Activated CD8-positive, alpha-beta memory T cell treated with anti-CD3 and anti-CD28 coated beads for 24 hours (primary cell): ENCODE measurements around the gene ZNF474.

Experiments used
- DNase-seq: peaks from one replicate; pipeline ENCODE4 v3.0.0-alpha.2; 2020

ZNF474 gene

DNA sequence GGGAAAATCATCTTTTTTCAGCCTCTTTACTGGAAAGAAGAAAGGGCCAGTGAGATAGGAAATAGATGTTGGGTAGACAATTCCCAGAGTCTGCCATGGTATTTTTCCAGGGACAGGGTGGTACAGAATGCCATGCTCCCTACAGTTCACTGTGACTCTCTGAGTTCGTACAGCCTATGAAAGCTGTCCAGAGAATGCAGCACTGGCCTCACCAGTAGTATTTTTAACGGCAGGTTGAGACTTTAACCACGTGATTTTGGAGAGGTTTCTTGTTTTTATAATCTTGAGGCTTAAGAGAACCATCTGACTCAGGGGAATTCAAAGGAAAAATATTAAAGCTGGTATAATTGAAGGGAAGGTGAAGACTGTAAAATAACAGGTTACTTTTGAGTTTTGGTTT is 10.1 kb upstream of the ZNF474 start:
- no peak for DNase-seq

DNA sequence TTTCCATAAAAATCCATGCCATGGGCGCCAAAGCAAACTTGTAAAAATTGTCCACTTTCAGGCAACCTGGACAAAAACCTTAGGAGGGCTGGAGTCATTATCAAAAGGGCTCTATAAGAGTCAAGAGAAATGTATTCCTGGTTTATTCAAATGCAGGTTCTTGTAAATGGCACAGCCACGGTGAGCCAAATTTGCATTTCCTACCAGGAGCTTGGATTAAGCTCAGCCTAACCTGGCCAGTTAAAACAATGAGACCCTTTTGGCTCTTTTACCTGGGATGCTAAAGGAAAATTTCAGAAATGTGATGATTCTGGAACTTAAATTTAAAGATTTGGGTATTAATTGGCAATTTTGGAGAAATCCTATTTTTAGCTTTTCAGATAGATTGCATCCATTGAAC is 8.9 kb upstream of the ZNF474 start:
- no peak for DNase-seq

GRCh38 chr5:122120957-122121356 is 8.4 kb upstream of the ZNF474 start:
- DNase-seq, result no peak

DNA sequence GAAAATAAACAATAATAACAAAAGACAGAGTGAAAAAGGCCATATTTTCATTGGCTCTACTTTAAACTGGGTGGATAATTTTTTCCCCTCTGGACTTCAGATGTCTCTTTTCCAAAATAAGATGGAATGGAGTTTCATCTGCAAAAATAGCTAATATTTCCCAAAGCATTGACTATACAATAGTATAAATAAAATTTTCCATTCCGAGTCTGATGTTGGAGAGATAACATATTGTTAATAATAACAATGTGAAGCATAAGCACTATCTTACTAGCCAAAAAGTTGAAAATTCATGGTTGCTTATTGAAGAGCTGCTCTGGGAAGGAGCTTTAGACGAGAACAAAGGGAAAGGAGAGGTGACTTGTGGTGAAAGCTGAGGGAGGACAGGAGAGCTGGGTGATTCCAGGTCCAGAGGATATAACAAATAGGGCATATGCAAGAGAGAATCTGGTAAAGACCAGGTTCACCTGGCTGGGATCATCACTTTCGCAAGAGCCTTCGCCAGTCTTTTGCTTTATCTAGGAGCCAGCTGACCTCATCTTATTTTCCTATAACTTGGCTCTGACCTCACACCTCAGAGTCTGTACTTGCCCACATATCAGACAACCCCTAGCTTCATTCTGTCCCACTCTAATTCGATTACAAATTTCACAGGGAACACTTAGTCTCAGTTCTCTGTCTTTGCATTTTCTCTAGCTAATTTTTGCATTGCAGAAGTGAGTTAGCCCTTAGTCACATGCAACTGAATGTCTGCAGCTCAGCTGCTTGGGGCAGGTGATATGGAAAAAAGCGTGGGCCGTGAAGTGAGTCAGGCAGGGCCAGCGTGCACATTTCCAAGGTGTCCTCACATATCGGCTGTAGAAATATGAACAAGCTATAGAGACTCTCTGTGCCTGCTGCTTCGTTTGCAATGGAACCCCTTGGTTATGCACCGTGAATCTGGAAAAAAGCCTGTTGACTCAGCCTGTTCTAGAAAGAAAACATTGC is 7.6 kb upstream of the ZNF474 start:
- no peak for DNase-seq

- no peak for DNase-seq
Measured at GRCh38 chr5:122124766-122125165, 4.6 kb upstream of the ZNF474 start.

DNA sequence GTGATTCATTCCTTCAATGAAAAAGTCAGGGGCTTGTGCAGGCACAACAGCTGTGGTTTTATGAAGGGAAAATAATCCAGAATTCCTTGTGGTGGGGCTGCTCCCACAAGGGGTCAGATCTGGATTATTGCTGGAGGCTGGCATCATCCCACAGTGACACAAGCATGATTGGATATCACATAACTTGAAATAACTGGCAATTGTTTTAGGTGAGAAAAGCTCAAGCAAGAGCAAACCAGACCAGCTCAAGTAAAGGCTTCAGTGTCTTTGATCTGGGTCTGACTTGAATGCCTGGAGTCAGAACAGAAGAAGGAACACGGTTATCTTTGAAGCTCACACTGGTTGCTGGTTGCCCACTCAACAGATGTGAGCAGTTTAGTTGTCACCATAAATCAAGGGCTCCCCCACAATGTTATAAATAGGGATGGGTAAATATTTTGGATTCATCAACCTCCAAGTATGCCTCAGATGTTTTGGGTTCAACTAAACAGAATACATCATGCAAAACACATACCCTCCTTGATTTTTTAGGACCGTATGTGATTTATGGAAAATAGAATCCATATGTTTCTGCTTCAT is 3.1 kb upstream of the ZNF474 start:
- no peak for DNase-seq

DNA sequence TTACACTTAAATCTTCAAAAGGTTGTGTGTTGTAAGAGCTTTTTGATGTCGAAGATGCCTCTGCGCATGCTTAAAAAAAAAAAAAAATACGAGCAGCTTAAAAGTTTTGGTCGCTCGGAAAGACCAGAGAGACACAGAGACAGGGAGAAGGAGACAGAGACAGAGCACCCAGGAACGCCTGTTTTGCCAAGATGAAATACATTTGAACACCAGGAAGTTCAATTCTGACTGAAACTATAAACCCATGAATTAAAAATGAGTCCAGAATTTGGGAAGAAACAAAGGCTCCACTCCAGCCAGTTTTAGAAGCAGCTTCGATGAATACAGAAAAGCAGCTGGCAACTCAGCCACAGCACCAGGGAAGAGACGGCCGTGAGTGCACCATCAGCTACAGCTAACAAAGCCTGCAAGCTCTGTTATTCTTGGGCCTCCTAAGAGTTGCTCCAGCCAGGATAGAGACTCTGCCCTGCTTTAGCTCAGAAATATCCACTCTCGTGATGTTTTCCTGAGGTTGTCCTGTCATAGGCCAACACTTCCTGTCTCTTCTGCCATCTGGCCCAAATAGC is 2.5 kb upstream of the ZNF474 start:
- no peak for DNase-seq

GRCh38 chr5:122130152-122130551 is 806 bp downstream of the ZNF474 start:
- DNase-seq, result no peak

GRCh38 chr5:122137702-122138101 is 8.4 kb downstream of the ZNF474 start:
- no peak for DNase-seq

- no peak for DNase-seq
Measured at GRCh38 chr5:122138356-122138755, 9.0 kb downstream of the ZNF474 start.

DNA sequence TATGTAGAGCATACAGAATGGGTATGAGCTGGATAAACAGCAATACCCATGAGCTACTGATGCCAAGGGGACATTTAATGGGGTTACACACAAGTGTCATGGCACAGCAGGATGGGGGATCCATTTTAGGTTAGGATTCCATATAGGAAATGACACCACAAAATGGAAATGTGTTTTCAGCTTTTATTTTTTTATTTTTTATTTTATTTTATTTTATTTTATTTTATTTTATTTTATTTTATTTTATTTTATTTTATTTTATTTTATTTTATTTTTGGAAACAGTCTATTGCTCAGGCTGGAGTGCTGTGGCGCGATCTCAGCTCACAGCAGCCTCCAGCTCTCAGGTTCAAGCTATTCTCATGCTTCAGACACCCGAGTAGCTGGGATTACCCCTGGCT is 11.6 kb downstream of the ZNF474 start:
- no peak for DNase-seq

DNA sequence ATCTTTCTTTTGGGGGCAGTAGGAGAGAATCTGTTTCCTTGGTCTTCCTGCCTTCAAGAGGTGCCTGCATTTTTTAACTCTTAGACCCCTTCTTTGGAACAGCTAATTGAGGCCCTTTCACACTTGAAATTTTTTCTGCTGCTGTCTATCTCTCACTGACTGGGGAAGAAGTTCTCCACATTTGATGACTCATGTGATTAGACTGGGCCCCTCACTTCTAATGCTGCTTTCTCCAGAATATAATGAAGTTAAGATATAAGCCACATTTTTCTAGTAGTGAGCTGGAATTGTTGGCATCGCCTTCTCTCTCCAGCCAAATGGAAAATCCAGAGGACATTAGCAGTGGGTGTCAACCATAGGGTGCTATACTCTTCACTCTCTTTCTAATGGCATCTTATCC is 12.4 kb downstream of the ZNF474 start:
- DNase-seq, result no peak

DNA sequence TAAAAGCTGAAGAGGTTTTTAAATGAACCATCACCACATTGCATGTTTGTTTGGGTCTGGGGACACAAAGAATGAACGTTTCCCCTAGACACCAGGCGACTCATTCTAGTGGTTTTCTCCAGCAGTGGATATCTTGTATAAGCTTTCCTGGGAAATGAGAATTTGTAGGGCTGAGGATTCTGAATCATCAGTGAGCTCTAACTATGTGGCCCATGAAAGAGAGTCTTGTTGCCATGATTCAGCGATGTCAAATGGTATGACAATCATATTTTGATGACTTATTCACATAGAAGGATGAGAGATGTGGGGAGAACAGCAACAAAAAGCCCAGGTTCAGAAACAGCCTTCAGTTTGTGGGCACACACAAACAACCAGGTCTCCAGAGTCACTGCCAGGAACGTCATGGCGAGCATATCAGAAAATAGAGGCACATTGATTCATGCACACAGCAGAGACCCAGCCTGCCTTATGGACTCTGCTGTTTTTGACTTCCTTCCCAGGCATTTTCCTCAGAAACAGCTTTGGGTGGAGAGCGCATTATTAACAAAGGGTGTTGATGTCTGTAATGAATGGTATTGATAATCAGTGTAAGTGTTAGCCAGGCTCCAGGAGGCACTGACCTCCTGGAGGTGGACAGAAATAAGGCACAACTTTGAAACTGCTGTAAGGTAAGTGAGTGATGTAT is 13.3 kb downstream of the ZNF474 start:
- DNase-seq, result no peak

GRCh38 chr5:122144236-122144635 is 14.9 kb downstream of the ZNF474 start:
- no peak for DNase-seq

GRCh38 chr5:122145906-122146305 is 16.6 kb downstream of the ZNF474 start:
- DNase-seq, result no peak

- no peak for DNase-seq
Measured at GRCh38 chr5:122149321-122150090, 20.2 kb downstream of the ZNF474 start.

DNA sequence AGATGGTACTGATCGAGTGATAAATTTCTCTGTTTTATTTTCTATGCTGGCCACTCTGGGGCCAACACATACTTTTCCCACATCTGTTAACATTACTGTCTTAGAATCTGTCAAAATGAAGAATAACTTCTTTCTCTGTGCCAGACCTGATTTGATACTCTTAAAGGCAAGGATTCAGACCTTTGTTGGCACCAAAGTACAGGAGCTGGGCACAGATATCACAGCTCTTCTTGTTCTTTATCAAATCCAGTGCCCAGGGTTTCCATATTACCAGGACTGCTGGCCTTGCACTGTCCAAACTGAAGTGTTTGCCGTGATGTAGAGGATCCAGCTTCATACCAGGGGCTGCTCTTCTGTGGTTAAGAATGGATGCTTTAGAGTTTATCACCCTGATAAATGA is 20.9 kb downstream of the ZNF474 start:
- no peak for DNase-seq

GRCh38 chr5:122151640-122152039 is 22.3 kb downstream of the ZNF474 start:
- DNase-seq, result no peak

GRCh38 chr5:122152266-122152900 is 23.0 kb downstream of the ZNF474 start:
- DNase-seq, result no peak

DNA sequence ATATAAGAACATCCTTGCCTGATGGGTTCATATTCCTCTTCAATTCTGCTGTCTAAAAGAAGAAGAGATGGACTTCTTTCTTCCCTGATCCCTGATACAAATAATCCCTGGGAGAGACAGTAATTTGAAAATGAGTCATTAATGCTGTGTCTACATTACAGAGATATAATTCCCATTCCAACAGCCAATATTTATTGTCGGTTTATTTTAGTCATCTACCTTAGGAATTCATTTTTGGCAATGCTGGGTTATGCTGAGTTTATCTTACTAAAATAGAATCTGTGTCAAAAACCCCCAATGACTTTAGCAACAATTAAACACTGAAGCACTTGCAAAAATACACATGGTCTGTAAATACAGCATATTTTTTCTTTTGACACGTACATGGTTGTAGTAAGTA is 23.9 kb downstream of the ZNF474 start:
- DNase-seq, result no peak

GRCh38 chr5:122153774-122154173 is 24.4 kb downstream of the ZNF474 start:
- DNase-seq, result no peak

GRCh38 chr5:122154491-122154890 is 25.1 kb downstream of the ZNF474 start:
- DNase-seq, result no peak
